ENCODE data around the gene FGF12.

FGF12 gene

DNA sequence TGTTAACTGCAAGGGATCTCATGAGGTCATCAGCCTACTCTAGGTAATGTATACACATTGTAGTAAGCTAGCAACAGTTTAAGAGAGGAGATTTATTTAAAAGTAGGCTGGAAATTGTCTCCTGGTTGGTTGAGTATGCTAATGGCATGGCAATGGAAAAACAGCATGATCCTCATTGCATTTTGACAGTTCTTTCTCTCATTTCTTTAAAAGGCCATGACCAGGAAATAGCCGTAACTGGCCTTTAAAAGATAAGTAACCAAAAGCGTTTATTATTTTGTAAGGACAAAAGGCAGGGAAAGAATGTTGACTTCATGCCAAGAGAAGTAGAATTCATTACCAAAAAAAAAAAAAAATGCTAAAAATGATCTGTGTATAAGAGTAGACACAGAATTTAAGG, 310.3 kb downstream of the FGF12 start:
- H3K27ac ChIP-seq: no peak overlapping the region
- TF ChIP-seq, protein P1, sequence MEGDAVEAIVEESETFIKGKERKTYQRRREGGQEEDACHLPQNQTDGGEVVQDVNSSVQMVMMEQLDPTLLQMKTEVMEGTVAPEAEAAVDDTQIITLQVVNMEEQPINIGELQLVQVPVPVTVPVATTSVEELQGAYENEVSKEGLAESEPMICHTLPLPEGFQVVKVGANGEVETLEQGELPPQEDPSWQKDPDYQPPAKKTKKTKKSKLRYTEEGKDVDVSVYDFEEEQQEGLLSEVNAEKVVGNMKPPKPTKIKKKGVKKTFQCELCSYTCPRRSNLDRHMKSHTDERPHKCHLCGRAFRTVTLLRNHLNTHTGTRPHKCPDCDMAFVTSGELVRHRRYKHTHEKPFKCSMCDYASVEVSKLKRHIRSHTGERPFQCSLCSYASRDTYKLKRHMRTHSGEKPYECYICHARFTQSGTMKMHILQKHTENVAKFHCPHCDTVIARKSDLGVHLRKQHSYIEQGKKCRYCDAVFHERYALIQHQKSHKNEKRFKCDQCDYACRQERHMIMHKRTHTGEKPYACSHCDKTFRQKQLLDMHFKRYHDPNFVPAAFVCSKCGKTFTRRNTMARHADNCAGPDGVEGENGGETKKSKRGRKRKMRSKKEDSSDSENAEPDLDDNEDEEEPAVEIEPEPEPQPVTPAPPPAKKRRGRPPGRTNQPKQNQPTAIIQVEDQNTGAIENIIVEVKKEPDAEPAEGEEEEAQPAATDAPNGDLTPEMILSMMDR (IDR thresholded peaks at IDR 0.05): no peak
- TF ChIP-seq ZFX (IDR thresholded peaks at IDR 0.05; ENCODE audit: borderline replicate concordance): no peak

DNA sequence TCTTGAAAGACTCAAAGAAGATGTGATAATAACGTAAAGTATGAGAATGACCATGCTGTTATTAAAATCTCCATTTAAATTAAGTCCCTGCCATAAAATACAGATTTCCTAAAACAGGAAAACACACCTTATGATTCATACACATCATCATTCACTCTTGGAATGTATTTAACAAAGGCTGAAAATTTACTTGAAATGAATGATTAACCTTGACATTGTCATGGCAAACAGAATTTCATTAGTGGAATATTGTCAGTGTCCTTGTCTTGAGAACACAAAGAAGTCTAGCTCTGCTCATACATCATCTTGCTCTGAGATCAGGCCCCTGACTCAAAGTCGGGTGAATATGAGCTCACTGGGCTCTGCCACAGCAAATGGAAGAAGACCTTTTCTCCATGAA, 313.9 kb downstream of the FGF12 start:
- TF ChIP-seq, protein P1 (IDR thresholded peaks at IDR 0.05): no peak
- H3K27ac ChIP-seq: no peak overlapping the region

DNA sequence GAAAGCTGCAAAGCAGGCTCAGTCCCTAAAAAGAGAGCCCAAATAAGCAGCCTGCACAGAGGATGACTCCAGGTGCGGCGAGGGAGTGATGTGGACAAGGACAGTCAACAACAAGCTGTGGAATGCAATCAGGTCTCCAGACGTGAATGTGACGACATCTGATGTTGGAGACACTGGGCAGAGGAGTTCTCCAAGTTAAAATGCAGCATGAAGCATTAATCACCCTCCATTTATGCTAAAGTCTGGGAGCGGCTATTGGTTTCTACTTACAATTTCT, 316.7 kb downstream of the FGF12 start:
- no peak overlapping the region for H3K27ac ChIP-seq
- TF ChIP-seq, protein P1 (IDR thresholded peaks at IDR 0.05): no peak
- no peak for TF ChIP-seq ZFX (IDR thresholded peaks at IDR 0.05; ENCODE audit: borderline replicate concordance)

DNA sequence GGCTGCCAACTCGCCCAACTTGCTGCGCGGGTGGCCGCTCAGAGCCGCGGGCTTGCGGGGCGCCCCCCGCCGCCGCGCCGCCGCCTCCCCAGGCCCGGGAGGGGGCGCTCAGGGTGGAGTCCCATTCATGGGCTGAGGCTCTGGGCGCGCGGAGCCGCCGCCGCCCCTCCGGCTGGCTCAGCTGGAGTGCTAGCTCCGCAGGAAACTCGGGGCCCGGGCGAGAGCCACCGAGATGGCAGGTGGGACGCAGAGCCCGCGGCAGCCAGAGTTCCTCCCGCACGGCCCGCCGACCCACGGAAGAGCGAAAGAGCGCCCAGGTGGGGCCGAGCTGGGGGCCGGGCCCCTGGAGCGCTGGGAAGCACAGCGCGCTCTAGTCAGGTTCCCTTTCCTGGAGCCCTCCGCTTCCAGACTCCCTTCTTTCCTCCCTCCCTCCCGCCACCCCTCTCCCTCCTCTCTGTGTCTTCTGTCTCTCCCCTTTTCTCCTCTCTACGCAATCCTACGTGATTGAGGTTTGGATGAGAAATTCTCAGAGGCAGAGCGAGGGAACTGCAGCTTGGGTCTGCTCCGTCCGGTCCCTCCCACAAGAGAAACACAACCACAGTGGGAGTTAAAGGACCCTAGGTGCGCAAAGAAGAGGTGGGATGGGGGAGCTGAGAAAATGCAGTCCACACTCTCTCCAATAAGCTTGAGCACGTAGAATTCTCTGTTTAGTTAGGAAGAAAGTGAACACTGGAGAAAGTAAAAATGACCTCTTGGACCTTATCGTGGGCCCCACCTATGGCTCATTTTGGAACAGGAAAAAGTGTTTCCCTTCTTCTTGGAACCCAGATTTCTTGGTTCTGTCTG, 317.3 kb downstream of the FGF12 start:
- TF ChIP-seq, protein P1 (IDR thresholded peaks at IDR 0.05): peak; percentile 45
- no peak for TF ChIP-seq ZFX (IDR thresholded peaks at IDR 0.05; ENCODE audit: borderline replicate concordance)
- H3K27ac ChIP-seq: no peak overlapping the region

DNA sequence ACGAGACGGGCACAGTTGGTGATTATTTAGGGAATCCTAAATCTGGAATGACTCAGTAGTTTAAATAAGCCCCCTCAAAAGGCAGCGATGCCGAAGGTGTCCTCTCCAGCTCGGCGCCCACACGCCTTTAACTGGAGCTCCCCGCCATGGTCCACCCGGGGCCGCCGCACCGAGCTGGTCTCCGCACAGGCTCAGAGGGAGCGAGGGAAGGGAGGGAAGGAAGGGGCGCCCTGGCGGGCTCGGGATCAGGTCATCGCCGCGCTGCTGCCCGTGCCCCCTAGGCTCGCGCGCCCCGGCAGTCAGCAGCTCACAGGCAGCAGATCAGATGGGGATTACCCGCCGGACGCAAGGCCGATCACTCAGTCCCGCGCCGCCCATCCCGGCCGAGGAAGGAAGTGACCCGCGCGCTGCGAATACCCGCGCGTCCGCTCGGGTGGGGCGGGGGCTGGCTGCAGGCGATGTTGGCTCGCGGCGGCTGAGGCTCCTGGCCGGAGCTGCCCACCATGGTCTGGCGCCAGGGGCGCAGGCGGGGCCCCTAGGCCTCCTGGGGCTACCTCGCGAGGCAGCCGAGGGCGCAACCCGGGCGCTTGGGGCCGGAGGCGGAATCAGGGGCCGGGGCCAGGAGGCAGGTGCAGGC, 318.0 kb downstream of the FGF12 start:
- no peak overlapping the region for H3K27ac ChIP-seq

DNA sequence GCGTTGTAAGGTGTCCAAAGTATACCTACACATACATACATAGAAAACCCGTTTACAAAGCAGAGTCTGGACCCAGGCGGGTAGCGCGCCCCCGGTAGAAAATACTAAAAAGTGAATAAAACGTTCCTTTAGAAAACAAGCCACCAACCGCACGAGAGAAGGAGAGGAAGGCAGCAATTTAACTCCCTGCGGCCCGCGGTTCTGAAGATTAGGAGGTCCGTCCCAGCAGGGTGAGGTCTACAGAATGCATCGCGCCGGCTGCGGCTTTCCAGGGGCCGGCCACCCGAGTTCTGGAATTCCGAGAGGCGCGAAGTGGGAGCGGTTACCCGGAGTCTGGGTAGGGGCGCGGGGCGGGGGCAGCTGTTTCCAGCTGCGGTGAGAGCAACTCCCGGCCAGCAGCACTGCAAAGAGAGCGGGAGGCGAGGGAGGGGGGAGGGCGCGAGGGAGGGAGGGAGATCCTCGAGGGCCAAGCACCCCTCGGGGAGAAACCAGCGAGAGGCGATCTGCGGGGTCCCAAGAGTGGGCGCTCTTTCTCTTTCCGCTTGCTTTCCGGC, 318.6 kb downstream of the FGF12 start:
- H3K27ac ChIP-seq: no peak overlapping the region
- no peak for TF ChIP-seq ZFX (IDR thresholded peaks at IDR 0.05; ENCODE audit: borderline replicate concordance)
- TF ChIP-seq, protein P1 (IDR thresholded peaks at IDR 0.05): no peak

More for the DNA sequence above, 318.0 kb downstream of the FGF12 start:
- TF ChIP-seq, protein P1 (IDR thresholded peaks at IDR 0.05): no peak
- TF ChIP-seq ZFX (IDR thresholded peaks at IDR 0.05; ENCODE audit: borderline replicate concordance): no peak
